Gastrocnemius medialis (tissue), 4 donors: ENCODE measurements around the gene KIF2A.

ENCODE experiments used
- CTCF ChIP-seq, 5 experiments: fragments of 450-650 bp in 3 of 5; fragments of 200-600 bp in 2 of 5; sonication (generic) in 2 of 5; IDR thresholded peaks in 4 of 5; conservative IDR thresholded peaks in 1 of 5; 1 replicate in 4 of 5; 2 replicates in 1 of 5; pipeline ENCODE4 v1.5.1; 2016 to 2019; ENCODE audit warnings: antibody characterized with exemption in 5 of 5, mild to moderate bottlenecking in 3 of 5, moderate library complexity in 3 of 5
- POLR2A ChIP-seq, 2 donors: fragments of 450-650 bp; IDR thresholded peaks; one replicate each; pipeline ENCODE4 v1.6.1; 2017; ENCODE audit warnings: antibody characterized with exemption in 2 of 2, mild to moderate bottlenecking in 2 of 2, moderate library complexity in 2 of 2

GRCh38 chr5:62312036-62312435 lies 6.0 kb downstream of the KIF2A start:
- no peak for TF ChIP-seq CTCF (IDR thresholded peaks at IDR 0.05 in 4 of 5, conservative IDR thresholded peaks at IDR 0.05 in 1 of 5)
- no peak for TF ChIP-seq POLR2A (IDR thresholded peaks at IDR 0.05)
